H9 (cell line): Measurements from ENCODE around the gene KCTD16. TPM values are rescaled to one million over a fixed set of nuclear protein-coding genes. Genes with fewer than 3 reads are reported as not detected.

Experiments
- DNase-seq: peaks from one replicate; pipeline ENCODE4 v3.0.0-alpha.2; 2017
- H2AFZ ChIP-seq: one replicate; pipeline ENCODE4 v1.6.1; 2013; ENCODE audit warnings: mild to moderate bottlenecking, low read length, control low read depth, moderate library complexity
- H2AK5ac ChIP-seq: 2 replicates; pipeline ENCODE4 v1.6.1; 2013; ENCODE audit warnings: low read length, control low read depth, mixed read lengths; ENCODE audit not compliant: insufficient read length
- H2BK120ac ChIP-seq: one replicate; pipeline ENCODE4 v1.6.1; 2013; ENCODE audit warnings: low read depth, mild to moderate bottlenecking, low read length, control low read depth, inconsistent platforms; ENCODE audit not compliant: poor library complexity, severe bottlenecking
- H2BK12ac ChIP-seq: 2 replicates; pipeline ENCODE4 v1.6.1; 2013; ENCODE audit warnings: low read length, control low read depth, mixed read lengths, low read depth; ENCODE audit not compliant: insufficient read length
- H2BK15ac ChIP-seq: 2 replicates; pipeline ENCODE4 v1.6.1; 2013; ENCODE audit warnings: low read depth, low read length, control low read depth
- H2BK20ac ChIP-seq: one replicate; pipeline ENCODE4 v1.6.1; 2013; ENCODE audit warnings: low read depth, mild to moderate bottlenecking, low read length, control low read depth, inconsistent platforms; ENCODE audit not compliant: poor library complexity, severe bottlenecking
- H2BK5ac ChIP-seq: 2 replicates; pipeline ENCODE4 v1.6.1; 2013; ENCODE audit warnings: low read length, control low read depth, mixed read lengths; ENCODE audit not compliant: insufficient read length
- H3K14ac ChIP-seq: 2 replicates; pipeline ENCODE4 v1.6.1; 2013; ENCODE audit warnings: low read length, control low read depth; ENCODE audit not compliant: insufficient read depth
- H3K18ac ChIP-seq: 2 replicates; pipeline ENCODE4 v1.6.1; 2013; ENCODE audit warnings: low read depth, mild to moderate bottlenecking, mixed read lengths, low read length, control low read depth; ENCODE audit not compliant: insufficient read length
- H3K23ac ChIP-seq: 2 replicates; pipeline ENCODE4 v1.6.1; 2013; ENCODE audit warnings: low read length, control low read depth, mixed read lengths, low read depth; ENCODE audit not compliant: insufficient read length
- H3K23me2 ChIP-seq: 2 replicates; pipeline ENCODE4 v1.6.1; 2013; ENCODE audit warnings: low read depth, mild to moderate bottlenecking, mixed read lengths, low read length, control low read depth; ENCODE audit not compliant: insufficient read length, poor library complexity, severe bottlenecking
- H3K27ac ChIP-seq: 2 replicates; pipeline ENCODE4 v1.5.1; 2013; ENCODE audit warnings: low read length, control low read depth, mixed read lengths, low read depth; ENCODE audit not compliant: insufficient read length
- H3K27me3 ChIP-seq: 2 replicates; pipeline ENCODE4 v1.6.1; 2013; ENCODE audit warnings: low read length, control low read depth, inconsistent platforms; ENCODE audit not compliant: insufficient read depth
- H3K4ac ChIP-seq: 2 replicates; pipeline ENCODE4 v1.6.1; 2013; ENCODE audit warnings: low read depth, mild to moderate bottlenecking, control low read depth, inconsistent platforms, low read length, moderate library complexity
- H3K4me1 ChIP-seq: 2 replicates; pipeline ENCODE4 v1.6.1; 2013; ENCODE audit warnings: low read length, control low read depth, inconsistent platforms; ENCODE audit not compliant: insufficient read depth
- H3K4me2 ChIP-seq: 2 replicates; pipeline ENCODE4 v1.6.1; 2013; ENCODE audit warnings: low read length, control low read depth, mixed read lengths; ENCODE audit not compliant: insufficient read length, insufficient read depth
- H3K56ac ChIP-seq: 2 replicates; pipeline ENCODE4 v1.6.1; 2013; ENCODE audit warnings: low read depth, mild to moderate bottlenecking, mixed read lengths, low read length, control low read depth; ENCODE audit not compliant: insufficient read length
- H3K79me1 ChIP-seq: 2 replicates; pipeline ENCODE4 v1.6.1; 2013; ENCODE audit warnings: low read depth, mild to moderate bottlenecking, moderate library complexity, low read length, control low read depth, inconsistent platforms; ENCODE audit not compliant: insufficient read depth, poor library complexity, severe bottlenecking
- H3K79me2 ChIP-seq: 2 replicates; pipeline ENCODE4 v1.6.1; 2013; ENCODE audit warnings: low read length, control low read depth, inconsistent platforms; ENCODE audit not compliant: insufficient read depth
- H3K9ac ChIP-seq: 2 replicates; pipeline ENCODE4 v1.6.1; 2013; ENCODE audit warnings: low read length, control low read depth, mixed read lengths; ENCODE audit not compliant: insufficient read length; ENCODE audit errors: extremely low read depth
- H3K9me3 ChIP-seq: one replicate; pipeline ENCODE4 v1.6.1; 2013; ENCODE audit warnings: low read depth, low read length, inconsistent platforms; ENCODE audit not compliant: control insufficient read depth
- H3T11ph ChIP-seq: one replicate; pipeline ENCODE4 v1.6.1; 2013; ENCODE audit warnings: mild to moderate bottlenecking, low read length, control low read depth, inconsistent platforms
- H4K20me1 ChIP-seq: one replicate; pipeline ENCODE4 v1.6.1; 2013; ENCODE audit not compliant: control insufficient read depth, insufficient read length, insufficient read depth
- H4K5ac ChIP-seq: 2 replicates; pipeline ENCODE4 v1.6.1; 2013; ENCODE audit warnings: low read depth, mild to moderate bottlenecking, mixed read lengths, low read length, control low read depth; ENCODE audit not compliant: insufficient read length
- H4K8ac ChIP-seq: replicated peaks from 2 replicates; pipeline ENCODE4 v1.6.1; 2013; ENCODE audit warnings: low read length, control low read depth, mixed read lengths, low read depth; ENCODE audit not compliant: insufficient read length
- H4K91ac ChIP-seq: 2 replicates; pipeline ENCODE4 v1.6.1; 2013; ENCODE audit warnings: low read depth, mild to moderate bottlenecking, moderate library complexity, mixed read lengths, low read length, control low read depth; ENCODE audit not compliant: insufficient read length
- H3K27ac Mint-ChIP-seq, 3 experiments: 2 replicates in 2 of 3; 3 replicates in 1 of 3; pipeline ENCODE4 v1.8.0; 2020 to 2021; ENCODE audit warnings: mixed read lengths in 3 of 3, mild to moderate bottlenecking in 1 of 3, moderate library complexity in 1 of 3
- H3K27me3 Mint-ChIP-seq: 2 replicates; pipeline ENCODE4 v1.8.0; 2021; ENCODE audit warnings: low read depth, mild to moderate bottlenecking, moderate library complexity, mixed read lengths
- H3K36me3 Mint-ChIP-seq, 3 experiments: 2 replicates in 2 of 3; 3 replicates in 1 of 3; pipeline ENCODE4 v1.8.0; 2020 to 2021; ENCODE audit warnings: low read depth in 3 of 3, mixed read lengths in 3 of 3; ENCODE audit not compliant: insufficient read depth in 1 of 3
- H3K4me1 Mint-ChIP-seq, 2 experiments: 2 replicates each; pipeline ENCODE4 v1.8.0; 2020; ENCODE audit warnings: mixed read lengths in 2 of 2
- H3K4me3 Mint-ChIP-seq, 2 experiments: 2 replicates in 1 of 2; 3 replicates in 1 of 2; pipeline ENCODE4 v1.8.0; 2020 to 2021; ENCODE audit warnings: mild to moderate bottlenecking in 2 of 2, mixed read lengths in 2 of 2, moderate library complexity in 1 of 2
- H3K9me3 Mint-ChIP-seq, 2 experiments: 2 replicates in 1 of 2; 3 replicates in 1 of 2; pipeline ENCODE4 v1.8.0; 2020; ENCODE audit warnings: mild to moderate bottlenecking in 2 of 2, mixed read lengths in 2 of 2, moderate library complexity in 1 of 2
- CTCF ChIP-seq: fragments of 200-600 bp; sonication (generic); conservative IDR thresholded peaks from 3 replicates; pipeline ENCODE4 v1.8.0; 2021; ENCODE audit warnings: antibody characterized with exemption, mild to moderate bottlenecking
- WGBS: extraction: QIAGEN DNeasy Blood & Tissue Kit; methylation state at CpG from one replicate; pipeline ENCODE4 v1.1.7; 2013; ENCODE audit warnings: missing lambda C conversion rate, low lambda C conversion rate, mixed read lengths; ENCODE audit not compliant: insufficient read length; ENCODE audit errors: extremely low coverage; 5-methylcytosine and 5-hydroxymethylcytosine counted together
- total RNA-seq: library from RNA; stranded (reverse); gene quantifications from 2 replicates; pipeline ENCODE4 v1.2.1, GENCODE V29; 2021

KCTD16 gene
- total RNA-seq, 1 experiment from 2014 or later, result 0.09 TPM

DNA sequence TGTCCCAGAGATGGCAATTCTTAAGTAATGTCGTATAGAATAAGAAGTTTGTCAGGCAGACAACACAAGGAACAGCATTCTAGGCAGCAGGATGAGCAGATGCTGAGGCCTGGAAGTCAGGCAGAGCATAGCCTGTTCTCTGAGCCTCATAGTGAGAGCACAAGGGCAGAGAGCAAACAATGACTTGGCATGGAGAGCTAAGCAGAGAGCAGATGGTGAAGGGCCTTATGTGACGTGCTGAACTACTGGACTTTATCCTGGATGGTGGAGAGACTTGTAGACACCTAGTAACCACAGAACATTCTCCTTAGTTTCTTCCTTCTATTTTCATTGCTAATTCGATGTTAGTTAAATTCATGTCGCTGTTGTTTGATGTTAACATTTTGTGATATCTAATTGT lies 60.1 kb downstream of the KCTD16 start:
- Histone ChIP-seq H4K20me1 (no peaks in the 10 kb centered on the region), H4K8ac (no peak overlapping the region), H4K91ac (no peak overlapping the region), H3K4me2 (no peak overlapping the region), H3K56ac (no peak overlapping the region), H3K27me3 (no peaks in the 10 kb centered on the region), H3K9ac (no peak overlapping the region), H3K4me1 (no peaks in the 10 kb centered on the region), H3K79me1 (no peaks in the 10 kb centered on the region), H2BK15ac (no peak overlapping the region), H3K4ac (no peak overlapping the region), H3T11ph (no peak overlapping the region), H3K27ac (no peak overlapping the region), H2BK120ac (no peak overlapping the region), H2BK20ac (no peak overlapping the region), H3K79me2 (no peaks in the 10 kb centered on the region), H3K18ac (no peak overlapping the region), H4K5ac (no peak overlapping the region), H2AK5ac (no peak overlapping the region), H3K23ac (no peak overlapping the region), H3K14ac (no peak overlapping the region), H2BK5ac (no peak overlapping the region), H2BK12ac (no peak overlapping the region), H2AFZ (no peak overlapping the region), H3K9me3 (no peaks in the 10 kb centered on the region), H3K23me2 (no peaks in the 10 kb centered on the region)
- DNase-seq, result no peak
- Mint-ChIP-seq H3K4me1 (no peaks in the 10 kb centered on the region), H3K27me3 (no peaks in the 10 kb centered on the region), H3K36me3 (no peaks in the 10 kb centered on the region), H3K4me3 (no peak overlapping the region), H3K9me3 (no peaks in the 10 kb centered on the region), H3K27ac (peak overlapping the region in 1 of 3 experiments; percentile 21; a peak in 1 of 7 replicates)
- no CpG with 5 or more reads among the region's 4 CpGs for whole genome bisulfite sequencing
- TF ChIP-seq CTCF, result no peak
